Cortex of kidney (tissue), 1 donor: ENCODE results near the gene FOSL2.
"Not testable (repeated sequence)": the region's sequence is repeated elsewhere in the genome, so short reads cannot be mapped to it uniquely, and the experiment has no call there.

Experiments
- DNase-seq: peaks from one replicate; lab custom pipeline; 2025; lab: John Stamatoyannopoulos, UW

FOSL2 gene

DNA sequence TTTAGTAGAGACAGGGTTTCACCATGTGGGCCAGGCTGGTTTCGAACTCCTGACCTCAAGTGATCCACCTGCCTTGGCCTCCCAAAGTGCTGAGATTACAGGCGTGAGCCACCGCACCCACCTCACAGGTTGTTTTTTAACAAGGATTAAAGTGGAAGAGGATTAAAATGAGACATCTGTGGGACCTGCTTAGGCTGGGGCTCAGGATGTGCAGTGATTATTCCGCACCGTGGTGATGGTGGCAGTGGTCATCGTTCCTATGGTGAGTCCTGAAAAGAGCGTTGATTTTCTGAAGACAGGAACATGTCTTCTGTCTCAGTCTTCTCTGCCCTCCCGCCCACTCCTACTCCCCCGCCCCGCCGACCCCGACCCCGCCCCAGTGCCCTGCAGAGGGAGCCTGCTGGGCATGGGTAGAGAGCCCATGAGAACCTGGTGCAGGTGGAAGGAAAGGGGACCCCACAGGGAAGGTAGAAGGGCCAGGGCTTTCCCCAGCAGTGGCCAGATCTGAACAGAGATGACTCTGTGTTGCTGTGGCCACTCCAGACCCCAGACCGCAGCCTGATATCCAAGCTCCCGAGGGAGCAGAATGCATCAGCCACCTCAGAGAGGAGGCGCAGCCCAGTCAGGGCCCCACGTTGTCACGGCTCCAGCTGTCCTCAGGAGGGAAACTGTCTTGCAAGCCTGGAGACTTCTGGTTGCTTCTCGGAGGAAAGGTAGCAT, 34.5 kb upstream of the FOSL2 start:
- DNase-seq: no peak

- no peak for DNase-seq
Observed at GRCh38 chr2:28358668-28359201, 33.9 kb upstream of the FOSL2 start.

GRCh38 chr2:28359222-28360057, 33.2 kb upstream of the FOSL2 start:
- DNase-seq: no peak

- no peak for DNase-seq
Observed at GRCh38 chr2:28360058-28360717, 32.5 kb upstream of the FOSL2 start.

GRCh38 chr2:28360718-28361293, 31.9 kb upstream of the FOSL2 start:
- no peak for DNase-seq

- DNase-seq: no peak
Observed at GRCh38 chr2:28361991-28362710, 30.5 kb upstream of the FOSL2 start.

- DNase-seq: no peak
Observed at GRCh38 chr2:28362991-28363521, 29.6 kb upstream of the FOSL2 start.

GRCh38 chr2:28363686-28364280, 28.9 kb upstream of the FOSL2 start:
- no peak for DNase-seq

GRCh38 chr2:28364610-28365009, 28.0 kb upstream of the FOSL2 start:
- DNase-seq: no peak

DNA sequence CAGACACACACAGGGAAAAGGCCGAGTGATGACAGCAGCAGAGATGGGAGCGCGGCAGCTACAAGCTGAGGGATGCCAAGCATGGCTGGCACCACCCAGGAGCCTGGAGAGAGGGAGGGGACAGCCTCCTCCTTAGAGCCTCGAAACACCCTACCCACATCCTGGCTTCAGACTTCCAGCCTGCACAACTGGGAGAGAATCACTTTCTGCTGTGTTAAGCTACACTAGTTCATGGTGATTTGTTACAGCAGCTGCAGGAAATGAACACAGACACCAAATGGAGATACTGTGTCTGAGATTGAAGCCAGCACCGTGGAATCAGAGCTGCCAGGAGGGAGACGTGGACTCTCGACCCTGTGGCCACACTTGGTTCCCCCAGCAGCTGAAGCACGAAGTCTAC, 27.5 kb upstream of the FOSL2 start:
- no peak for DNase-seq

GRCh38 chr2:28366149-28366495, 26.5 kb upstream of the FOSL2 start:
- DNase-seq: no peak

DNA sequence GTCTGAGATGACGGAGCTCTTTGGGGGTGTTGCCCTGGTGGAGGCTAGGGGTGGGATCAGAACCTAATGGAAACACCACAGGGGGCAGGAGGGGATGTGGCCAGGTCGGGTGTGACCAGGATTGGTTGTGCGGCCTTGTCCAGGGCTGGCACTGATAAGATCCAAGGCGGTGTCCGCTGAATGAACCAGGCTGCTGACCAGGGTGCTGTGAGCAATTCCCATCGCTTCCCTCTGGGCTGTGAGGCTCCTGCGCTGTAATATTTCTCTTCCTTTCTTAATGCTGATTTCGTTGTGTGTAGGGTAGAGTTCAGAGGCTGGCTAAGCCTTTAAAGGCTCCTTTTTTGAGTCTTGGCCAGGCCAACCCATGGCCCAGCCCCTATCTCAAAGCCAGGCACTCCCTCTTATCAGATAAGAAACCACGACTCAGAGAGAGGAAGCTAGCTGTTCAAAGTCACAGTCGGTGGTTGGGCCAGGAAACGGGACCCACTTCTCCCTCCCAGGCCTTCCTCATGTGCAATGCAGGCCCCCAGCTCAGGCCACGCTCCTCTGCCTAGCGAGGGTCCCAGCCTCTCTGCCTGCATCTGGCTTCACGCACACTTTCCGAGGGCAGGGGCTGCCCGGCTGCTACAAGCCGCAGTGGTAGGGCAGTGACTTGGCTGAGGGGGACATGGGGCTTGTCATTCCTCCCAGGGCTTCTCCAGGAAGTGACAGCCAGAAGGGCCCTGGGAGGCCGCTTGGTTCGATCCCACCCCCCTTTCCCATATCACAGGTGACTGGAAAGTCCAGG, 26.0 kb upstream of the FOSL2 start:
- no peak for DNase-seq

DNA sequence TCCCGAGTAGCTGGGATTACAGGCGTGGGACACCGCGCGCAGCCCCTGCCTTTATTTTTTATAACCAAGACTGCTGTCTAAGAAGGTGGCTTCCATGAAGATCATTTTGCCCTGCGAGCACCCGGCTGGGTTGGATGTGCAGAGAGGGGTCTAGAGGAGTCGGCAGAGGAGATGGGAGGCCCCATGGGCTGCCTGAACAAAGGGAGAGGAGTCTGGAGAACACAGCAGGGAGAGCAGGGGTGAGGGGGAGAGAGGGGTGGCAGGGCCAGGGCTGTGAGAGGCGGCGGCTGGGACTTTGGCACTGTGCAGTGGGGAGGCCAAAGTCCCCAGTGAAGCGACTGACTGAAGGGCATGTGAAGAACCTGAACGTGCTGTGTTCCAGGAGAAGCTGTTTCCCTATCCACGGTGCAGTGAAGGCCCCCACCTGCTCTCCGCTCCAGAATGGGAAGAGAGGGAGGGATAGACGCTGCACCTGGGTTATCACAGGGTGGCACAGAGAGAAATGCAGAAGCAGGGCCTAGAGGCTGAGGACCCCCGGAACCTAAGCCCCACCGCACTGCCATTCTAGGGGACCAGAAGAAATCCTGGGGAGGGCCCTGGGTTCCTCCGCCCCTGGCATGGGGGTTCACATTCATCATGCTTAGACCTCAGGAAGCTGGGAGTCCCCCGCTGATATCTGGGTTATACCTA, 24.8 kb upstream of the FOSL2 start:
- no peak for DNase-seq

DNA sequence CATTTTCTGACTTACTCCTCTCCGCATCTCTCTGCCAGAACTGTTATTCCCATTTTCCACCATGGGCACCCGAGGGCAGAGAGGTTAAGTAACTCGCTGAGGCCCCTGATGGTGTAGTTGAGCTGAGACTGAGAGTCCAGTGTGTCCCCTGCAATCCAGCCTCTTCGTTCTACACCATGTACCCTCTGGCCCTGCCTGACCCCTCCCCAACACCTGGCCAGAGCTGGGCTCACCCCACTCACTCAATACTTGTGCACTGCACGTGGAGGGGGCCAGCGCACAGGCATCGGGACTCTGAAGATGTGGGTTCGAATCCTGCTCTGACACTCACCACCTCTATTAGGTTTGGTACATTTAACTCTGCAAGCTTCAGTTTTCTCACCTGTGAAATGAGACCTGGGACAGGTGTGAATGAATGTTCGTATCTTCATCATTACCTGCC, 24.3 kb upstream of the FOSL2 start:
- DNase-seq: no peak

GRCh38 chr2:28369358-28369757, 23.3 kb upstream of the FOSL2 start:
- DNase-seq: no peak

DNA sequence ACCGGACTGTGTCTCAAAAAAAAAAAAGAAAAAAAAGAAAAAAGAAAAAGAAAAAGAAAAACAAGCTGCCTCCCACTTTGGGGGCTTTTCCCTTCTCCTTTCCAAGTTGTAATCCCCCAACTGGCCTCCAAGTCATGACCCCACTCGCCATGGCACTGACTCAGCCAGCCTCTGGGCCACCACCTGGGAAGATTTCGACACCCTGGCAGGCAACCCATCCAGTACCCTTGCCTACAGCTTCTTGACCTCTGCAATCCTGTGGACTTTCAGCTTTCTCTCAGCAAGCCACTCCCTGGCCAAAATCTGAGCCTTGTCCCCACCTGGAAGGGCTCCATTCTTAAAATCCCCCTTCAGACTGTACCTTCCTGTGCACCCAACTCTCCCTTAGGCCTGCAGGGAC, 22.3 kb upstream of the FOSL2 start:
- no peak for DNase-seq

DNA sequence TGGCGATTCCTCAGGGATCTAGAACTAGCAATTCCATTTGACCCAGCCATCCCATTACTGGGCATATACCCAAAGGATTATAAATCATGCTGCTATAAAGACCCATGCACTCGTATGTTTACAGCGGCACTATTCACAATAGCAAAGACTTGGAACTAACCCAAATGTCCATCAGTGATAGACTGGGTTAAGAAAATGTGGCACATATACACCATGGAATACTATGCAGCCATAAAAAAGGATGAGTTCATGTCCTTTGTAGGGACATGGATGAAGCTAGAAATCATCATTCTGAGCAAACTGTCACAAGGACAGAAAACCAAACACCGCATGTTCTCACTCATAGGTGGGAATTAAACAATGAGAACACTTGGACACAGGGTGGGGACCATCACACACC, 20.9 kb upstream of the FOSL2 start:
- not testable (repeated sequence) for DNase-seq

DNA sequence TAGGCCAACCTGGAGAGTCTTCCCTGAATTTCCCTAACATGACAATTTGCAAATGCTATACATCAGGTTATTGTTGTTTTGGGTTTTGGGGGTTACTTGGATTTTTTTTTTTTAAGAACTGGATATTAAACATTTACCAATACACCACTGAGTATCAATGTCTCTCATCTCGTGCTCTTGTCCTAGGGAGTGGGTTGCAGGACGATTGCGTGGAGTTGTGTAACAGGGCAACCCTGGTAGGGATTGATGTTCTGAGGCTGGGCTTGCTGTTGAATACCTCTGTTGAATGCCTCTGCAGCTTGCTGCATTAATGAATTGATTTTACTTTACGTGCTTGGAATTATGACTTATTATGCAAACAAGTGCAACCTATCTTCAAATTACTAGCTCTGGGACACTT, 18.8 kb upstream of the FOSL2 start:
- no peak for DNase-seq

GRCh38 chr2:28374331-28374730, 18.3 kb upstream of the FOSL2 start:
- DNase-seq: no peak

GRCh38 chr2:28375236-28375635, 17.4 kb upstream of the FOSL2 start:
- DNase-seq: no peak
